Activated naive CD8-positive, alpha-beta T cell treated with anti-CD3 and anti-CD28 coated beads, Interleukin-2, amount 10 ng/mL, durations not matched to agents 7 days and 5 days (primary cell): ENCODE data around the gene CCDC61. TPM values are rescaled to one million over a fixed set of nuclear protein-coding genes. Genes with fewer than 3 reads are reported as not detected.
A peak's percentile ranks its signal among the peaks of the same experiment; 100 is the strongest.

Experiments
- ATAC-seq: fragments of 150-1000 bp; cut with Tn5 transposase; one replicate; pipeline ENCODE4 v1.10.0; 2021; ENCODE audit warnings: low read depth, moderate library complexity
- POLR2A ChIA-PET: fragments of 350-600 bp; sonication (Branson Sonifier 250); formaldehyde crosslinking; loops from one replicate; lab custom pipeline; 2021; ENCODE audit warnings: antibody characterized with exemption; lab: Charles Lee
- DNase-seq: peaks from one replicate; pipeline ENCODE4 v3.0.0; 2021
- H3K27ac Mint-ChIP-seq: one replicate; pipeline ENCODE4 v1.8.0; 2022; ENCODE audit warnings: mild to moderate bottlenecking, mixed read lengths
- H3K27me3 Mint-ChIP-seq: one replicate; pipeline ENCODE4 v1.8.0; 2022; ENCODE audit warnings: mild to moderate bottlenecking, moderate library complexity, mixed read lengths
- H3K36me3 Mint-ChIP-seq: one replicate; pipeline ENCODE4 v1.8.0; 2021; ENCODE audit warnings: mild to moderate bottlenecking, mixed read lengths
- H3K4me1 Mint-ChIP-seq: one replicate; pipeline ENCODE4 v1.8.0; 2021; ENCODE audit warnings: mixed read lengths
- H3K4me3 Mint-ChIP-seq: one replicate; pipeline ENCODE4 v1.8.0; 2022; ENCODE audit warnings: mild to moderate bottlenecking, moderate library complexity, mixed read lengths
- H3K9me3 Mint-ChIP-seq: one replicate; pipeline ENCODE4 v1.8.0; 2021; ENCODE audit warnings: mixed read lengths
- microRNA-seq: library from miRNA; unstranded; fragments of <30 nt; microRNA quantifications from one replicate; pipeline ENCODE4 v1.2.0, GENCODE V29; 2022
- total RNA-seq, 2 experiments: library from RNA; stranded (reverse); gene quantifications; one replicate each; pipeline ENCODE4 v1.2.3, GENCODE V29; 2021

Gene CCDC61
- total RNA-seq, 2 experiments from 2014 or later, result 31.5 to 34.2 TPM

GRCh38 chr19:46049597-46049996 is 54.3 kb downstream of the CCDC61 start:
- Mint-ChIP-seq H3K4me3 (no peak overlapping the region), H3K36me3 (no peaks in the 10 kb centered on the region), H3K9me3 (peaks cover 1% of the 10 kb centered on the region), H3K4me1 (no peaks in the 10 kb centered on the region), H3K27me3 (peaks cover 60% of the 10 kb centered on the region), H3K27ac (no peak overlapping the region)
- POLR2A ChIA-PET, result interaction anchor here (0.6 kb wide), 1 partner anchor 367 kb away, joined by 3 read pairs; no protein-coding TSS in a partner anchor
- DNase-seq (no peak), ATAC-seq (no peak)

- DNase-seq (no peak), ATAC-seq (no peak)
- H3K27me3 Mint-ChIP-seq, result peaks cover 45% of the 10 kb centered on the region
- H3K36me3 Mint-ChIP-seq, result no peaks in the 10 kb centered on the region
- no peaks in the 10 kb centered on the region for H3K4me1 Mint-ChIP-seq
- H3K27ac Mint-ChIP-seq, result no peak overlapping the region
- no peak overlapping the region for H3K4me3 Mint-ChIP-seq
- POLR2A ChIA-PET, result no interaction called here
- H3K9me3 Mint-ChIP-seq, result no peaks in the 10 kb centered on the region
These were observed 57.6 kb downstream of the CCDC61 start for GRCh38 chr19:46052896-46053295.

- Mint-ChIP-seq H3K9me3 (no peaks in the 10 kb centered on the region), H3K27ac (no peak overlapping the region), H3K4me3 (no peak overlapping the region), H3K27me3 (peaks cover 22% of the 10 kb centered on the region), H3K36me3 (no peaks in the 10 kb centered on the region), H3K4me1 (no peaks in the 10 kb centered on the region)
- DNase-seq (no peak), ATAC-seq (no peak)
- POLR2A ChIA-PET, result no interaction called here
These were observed 61.3 kb downstream of the CCDC61 start for GRCh38 chr19:46056536-46056935.

GRCh38 chr19:46058778-46059177 is 63.5 kb downstream of the CCDC61 start:
- H3K36me3 Mint-ChIP-seq, result no peaks in the 10 kb centered on the region
- no peak for ATAC-seq
- no peaks in the 10 kb centered on the region for H3K9me3 Mint-ChIP-seq
- peaks cover 15% of the 10 kb centered on the region for H3K27me3 Mint-ChIP-seq
- POLR2A ChIA-PET, result no interaction called here
- no peak overlapping the region for H3K27ac Mint-ChIP-seq
- no peak overlapping the region for H3K4me3 Mint-ChIP-seq
- H3K4me1 Mint-ChIP-seq, result no peaks in the 10 kb centered on the region
- no peak for DNase-seq

- peaks cover 22% of the 10 kb centered on the region for H3K27me3 Mint-ChIP-seq
- H3K4me3 Mint-ChIP-seq, result no peak overlapping the region
- H3K4me1 Mint-ChIP-seq, result no peaks in the 10 kb centered on the region
- POLR2A ChIA-PET, result no interaction called here
- H3K36me3 Mint-ChIP-seq, result no peaks in the 10 kb centered on the region
- H3K9me3 Mint-ChIP-seq, result no peaks in the 10 kb centered on the region
- DNase-seq, result no peak
- H3K27ac Mint-ChIP-seq, result no peak overlapping the region
- ATAC-seq, result no peak
These were observed 64.7 kb downstream of the CCDC61 start for GRCh38 chr19:46060012-46060411.

GRCh38 chr19:46063201-46063600 is 67.9 kb downstream of the CCDC61 start:
- Mint-ChIP-seq H3K4me3 (no peak overlapping the region), H3K36me3 (no peaks in the 10 kb centered on the region), H3K27ac (no peak overlapping the region), H3K4me1 (no peaks in the 10 kb centered on the region), H3K9me3 (no peaks in the 10 kb centered on the region), H3K27me3 (peaks cover 40% of the 10 kb centered on the region)
- POLR2A ChIA-PET, result no interaction called here
- DNase-seq, result no peak
- no peak for ATAC-seq

GRCh38 chr19:46065486-46066071 is 70.3 kb downstream of the CCDC61 start:
- no peak overlapping the region for H3K4me3 Mint-ChIP-seq
- ATAC-seq (no peak), DNase-seq (no peak)
- POLR2A ChIA-PET, result no interaction called here
- no peaks in the 10 kb centered on the region for H3K4me1 Mint-ChIP-seq
- H3K27ac Mint-ChIP-seq, result no peak overlapping the region
- H3K27me3 Mint-ChIP-seq, result peaks cover 53% of the 10 kb centered on the region
- H3K36me3 Mint-ChIP-seq, result no peaks in the 10 kb centered on the region
- H3K9me3 Mint-ChIP-seq, result no peaks in the 10 kb centered on the region

GRCh38 chr19:46066471-46066870 is 71.2 kb downstream of the CCDC61 start:
- ATAC-seq, result no peak
- POLR2A ChIA-PET, result no interaction called here
- Mint-ChIP-seq H3K27me3 (peaks cover 58% of the 10 kb centered on the region), H3K4me1 (no peaks in the 10 kb centered on the region), H3K27ac (no peak overlapping the region), H3K36me3 (no peaks in the 10 kb centered on the region), H3K4me3 (no peak overlapping the region), H3K9me3 (no peaks in the 10 kb centered on the region)
- no peak for DNase-seq

GRCh38 chr19:46067691-46068090 is 72.4 kb downstream of the CCDC61 start:
- H3K9me3 Mint-ChIP-seq, result no peaks in the 10 kb centered on the region
- POLR2A ChIA-PET, result no interaction called here
- DNase-seq, result no peak
- H3K36me3 Mint-ChIP-seq, result no peaks in the 10 kb centered on the region
- peaks cover 60% of the 10 kb centered on the region for H3K27me3 Mint-ChIP-seq
- ATAC-seq, result no peak
- no peak overlapping the region for H3K27ac Mint-ChIP-seq
- H3K4me3 Mint-ChIP-seq, result no peak overlapping the region
- no peaks in the 10 kb centered on the region for H3K4me1 Mint-ChIP-seq

Small RNA genes lying within 50 kb of the gene (microRNA-seq; reads per million reads assigned to microRNA genes)
- 143 reads per million, percentile 60 among the genes with 10 or more reads in this experiment for gene MIR769

Other genes with a start within 250 kb of the CCDC61 start
- 1 to 10 TPM; 1.8 to 2.5 TPM for gene SIX5, start 226.2 kb upstream of the CCDC61 start, total RNA-seq
- gene DMPK, start 213.0 kb upstream of the CCDC61 start, total RNA-seq, result 10 to 100 TPM; 26.4 to 32.2 TPM
- gene DMWD, start 202.6 kb upstream of the CCDC61 start, total RNA-seq, result 10 to 100 TPM; 47.0 to 50.6 TPM
- under 1 TPM; 0.30 to 0.40 TPM for gene RSPH6A, start 180.2 kb upstream of the CCDC61 start, total RNA-seq
- 100 to 1,000 TPM; 100 to 113 TPM for gene SYMPK, start 132.3 kb upstream of the CCDC61 start, total RNA-seq
- not detected for gene FOXA3, start 131.1 kb upstream of the CCDC61 start, total RNA-seq
- gene IRF2BP1, start 109.3 kb upstream of the CCDC61 start, total RNA-seq, result 10 to 100 TPM; 20.9 to 23.9 TPM
- 10 to 100 TPM; 12.0 to 12.5 TPM for gene MYPOP, start 92.9 kb upstream of the CCDC61 start, total RNA-seq
- not detected for gene NANOS2, start 80.7 kb upstream of the CCDC61 start, total RNA-seq
- gene NOVA2, start 21.6 kb upstream of the CCDC61 start, total RNA-seq, result not detected
- not detected for gene PGLYRP1, start 27.6 kb downstream of the CCDC61 start, total RNA-seq
- gene IGFL4, start 45.5 kb downstream of the CCDC61 start, total RNA-seq, result not detected
- gene IGFL3, start 129.2 kb downstream of the CCDC61 start, total RNA-seq, result not detected
- not detected for gene IGFL2, start 152.8 kb downstream of the CCDC61 start, total RNA-seq
- not detected for gene IGFL1, start 234.3 kb downstream of the CCDC61 start, total RNA-seq